ENCODE data around the gene AP1S3.
"Not testable (repeated sequence)": the region's sequence is repeated elsewhere in the genome, so short reads cannot be mapped to it uniquely, and the experiment has no call there.

The AP1S3 gene

GRCh38 chr2:223837287-223838061 is at the start of gene AP1S3:
AP1S3 (minus strand) TSS chr2:223837582; CDS start chr2:223837450, 132 bp downstream.
- peak; percentile 66 for DNase-seq (ENCODE audit: low read depth)

GRCh38 chr2:223887127-223887526 is 49.7 kb upstream of the AP1S3 start:
- peak; percentile 42 for DNase-seq (ENCODE audit: low read depth)

- no peak for DNase-seq (ENCODE audit: low read depth)
Observed at GRCh38 chr2:223886726-223887125, 49.3 kb upstream of the AP1S3 start.

GRCh38 chr2:223884399-223884798 is 47.0 kb upstream of the AP1S3 start:
- DNase-seq (ENCODE audit: low read depth), result peak; percentile 56

GRCh38 chr2:223882715-223883114 is 45.3 kb upstream of the AP1S3 start:
- DNase-seq (ENCODE audit: low read depth), result no peak

GRCh38 chr2:223880796-223881195 is 43.4 kb upstream of the AP1S3 start:
- DNase-seq (ENCODE audit: low read depth), result no peak

GRCh38 chr2:223877721-223878410 is 40.5 kb upstream of the AP1S3 start:
- no peak for DNase-seq (ENCODE audit: low read depth)

GRCh38 chr2:223873672-223874071 is 36.3 kb upstream of the AP1S3 start:
- DNase-seq (ENCODE audit: low read depth), result no peak

- DNase-seq (ENCODE audit: low read depth), result not testable (repeated sequence)
Observed at GRCh38 chr2:223872772-223873171, 35.4 kb upstream of the AP1S3 start.

- not testable (repeated sequence) for DNase-seq (ENCODE audit: low read depth)
Observed at GRCh38 chr2:223871661-223872060, 34.3 kb upstream of the AP1S3 start.

- peak; percentile 14 for DNase-seq (ENCODE audit: low read depth)
Observed at GRCh38 chr2:223870840-223871611, 33.6 kb upstream of the AP1S3 start.

GRCh38 chr2:223868005-223868404 is 30.6 kb upstream of the AP1S3 start:
- DNase-seq (ENCODE audit: low read depth), result no peak

GRCh38 chr2:223865907-223866508 is 28.6 kb upstream of the AP1S3 start:
- peak; percentile 44 for DNase-seq (ENCODE audit: low read depth)

- no peak for DNase-seq (ENCODE audit: low read depth)
Observed at GRCh38 chr2:223865124-223865523, 27.7 kb upstream of the AP1S3 start.

- DNase-seq (ENCODE audit: low read depth), result no peak
Observed at GRCh38 chr2:223863491-223863890, 26.1 kb upstream of the AP1S3 start.

- DNase-seq (ENCODE audit: low read depth), result peak; percentile 95
Observed at GRCh38 chr2:223860809-223861738, 23.7 kb upstream of the AP1S3 start.

- no peak for DNase-seq (ENCODE audit: low read depth)
Observed at GRCh38 chr2:223859070-223859469, 21.7 kb upstream of the AP1S3 start.

GRCh38 chr2:223856584-223856983 is 19.2 kb upstream of the AP1S3 start:
- DNase-seq (ENCODE audit: low read depth), result no peak

GRCh38 chr2:223856021-223856420 is 18.6 kb upstream of the AP1S3 start:
- peak; percentile 68 for DNase-seq (ENCODE audit: low read depth)

GRCh38 chr2:223855426-223855825 is 18.0 kb upstream of the AP1S3 start:
- peak; percentile 86 for DNase-seq (ENCODE audit: low read depth)

GRCh38 chr2:223854741-223855140 is 17.4 kb upstream of the AP1S3 start:
- no peak for DNase-seq (ENCODE audit: low read depth)

Measured in amniotic epithelial cell (primary cell).